GM23338 (cell line): ENCODE results near the gene NUDT2. TPM values are rescaled to one million over a fixed set of nuclear protein-coding genes. Genes with fewer than 3 reads are reported as not detected.

ENCODE experiments used
- ATAC-seq: fragments of 200-7000 bp; cut with Tn5 transposase; 3 replicates; pipeline ENCODE4 v1.9.1; 2020
- DNase-seq: peaks from one replicate; pipeline ENCODE4 v3.0.0-alpha.2; 2015; ENCODE audit warnings: low spot score
- H2AFZ ChIP-seq: fragments of 200-600 bp; sonication (generic); 2 replicates; pipeline ENCODE4 v1.8.0; 2016; ENCODE audit warnings: antibody characterized with exemption, mild to moderate bottlenecking, moderate library complexity
- H3F3A ChIP-seq: fragments of 200-600 bp; sonication (generic); replicated peaks from 2 replicates; pipeline ENCODE4 v1.8.0; 2017; ENCODE audit warnings: antibody characterized with exemption, mixed run types, low read depth
- H3K27ac ChIP-seq: fragments of 200-600 bp; sonication (generic); 2 replicates; pipeline ENCODE4 v1.6.1; 2016; ENCODE audit warnings: low read depth
- H3K27me3 ChIP-seq: fragments of 200-600 bp; sonication (generic); 2 replicates; pipeline ENCODE4 v1.8.0; 2016; ENCODE audit warnings: mild to moderate bottlenecking, mixed run types, moderate library complexity; ENCODE audit not compliant: insufficient read depth
- H3K36me3 ChIP-seq: fragments of 200-600 bp; sonication (generic); 2 replicates; pipeline ENCODE4 v1.8.0; 2016; ENCODE audit warnings: mild to moderate bottlenecking; ENCODE audit not compliant: insufficient read depth
- H3K4me1 ChIP-seq: fragments of 200-600 bp; sonication (generic); 2 replicates; pipeline ENCODE4 v1.8.0; 2016; ENCODE audit warnings: mild to moderate bottlenecking, moderate library complexity; ENCODE audit not compliant: insufficient read depth
- H3K4me2 ChIP-seq: fragments of 200-600 bp; sonication (generic); 2 replicates; pipeline ENCODE4 v1.7.1; 2017; ENCODE audit warnings: mixed run types
- H3K4me3 ChIP-seq: fragments of 200-600 bp; sonication (generic); 2 replicates; pipeline ENCODE4 v1.6.1; 2016; ENCODE audit warnings: mixed run types
- H3K79me2 ChIP-seq: fragments of 200-600 bp; sonication (generic); replicated peaks from 2 replicates; pipeline ENCODE4 v1.8.0; 2017; ENCODE audit warnings: mild to moderate bottlenecking; ENCODE audit not compliant: insufficient read depth
- H3K9me2 ChIP-seq: fragments of 200-600 bp; sonication (generic); 2 replicates; pipeline ENCODE4 v1.8.0; 2017; ENCODE audit not compliant: insufficient read depth
- H4K20me1 ChIP-seq: fragments of 200-600 bp; sonication (generic); replicated peaks from 2 replicates; pipeline ENCODE4 v1.8.0; 2017; ENCODE audit warnings: mild to moderate bottlenecking; ENCODE audit not compliant: insufficient read depth
- H3K27ac Mint-ChIP-seq: 2 replicates; pipeline ENCODE4 v1.8.0; 2020; ENCODE audit warnings: inconsistent platforms, mild to moderate bottlenecking, moderate library complexity, mixed read lengths
- H3K27me3 Mint-ChIP-seq: 3 replicates; pipeline ENCODE4 v1.8.0; 2022; ENCODE audit warnings: low read depth, mild to moderate bottlenecking, moderate library complexity, mixed read lengths, inconsistent platforms; ENCODE audit not compliant: insufficient read depth, poor library complexity
- H3K36me3 Mint-ChIP-seq: 3 replicates; pipeline ENCODE4 v1.8.0; 2021; ENCODE audit warnings: low read depth, mild to moderate bottlenecking, inconsistent platforms, moderate library complexity, mixed read lengths
- H3K4me1 Mint-ChIP-seq: 3 replicates; pipeline ENCODE4 v1.8.0; 2020; ENCODE audit warnings: mild to moderate bottlenecking, inconsistent platforms, mixed read lengths
- H3K4me3 Mint-ChIP-seq: 3 replicates; pipeline ENCODE4 v1.8.0; 2021; ENCODE audit warnings: moderate library complexity, mild to moderate bottlenecking, inconsistent platforms, mixed read lengths
- H3K9me3 Mint-ChIP-seq: 3 replicates; pipeline ENCODE4 v1.8.0; 2020; ENCODE audit warnings: moderate library complexity, mild to moderate bottlenecking, inconsistent platforms, mixed read lengths
- CREB1 ChIP-seq: fragments of 250-450 bp; sonication (Bioruptor Pico); IDR thresholded peaks from 2 replicates; pipeline ENCODE4 v1.5.0; 2020; ENCODE audit warnings: low read depth, mild to moderate bottlenecking, moderate library complexity
- EZH2 ChIP-seq: fragments of 200-600 bp; sonication (generic); IDR thresholded peaks from one replicate; pipeline ENCODE4 v1.8.0; 2017; ENCODE audit warnings: antibody characterized with exemption, mild to moderate bottlenecking, low read depth; ENCODE audit not compliant: unreplicated experiment
- EZH2phosphoT487 ChIP-seq: fragments of 200-600 bp; sonication (generic); IDR thresholded peaks from one replicate; pipeline ENCODE4 v1.8.1; 2018; ENCODE audit warnings: antibody characterized with exemption; ENCODE audit not compliant: unreplicated experiment
- NANOG ChIP-seq: IDR thresholded peaks from 2 replicates; pipeline ENCODE4 v1.6.1; 2016; ENCODE audit warnings: antibody characterized with exemption, borderline replicate concordance
- POLR2AphosphoS5 ChIP-seq: IDR thresholded peaks from 2 replicates; pipeline ENCODE4 v1.6.1; 2016; ENCODE audit warnings: antibody characterized with exemption, low read depth
- STAT1 ChIP-seq: IDR thresholded peaks from one replicate; pipeline ENCODE4 v1.6.1; 2016; ENCODE audit warnings: antibody characterized with exemption; ENCODE audit not compliant: unreplicated experiment
- ZNF114 ChIP-seq: fragments of 250-450 bp; sonication (Bioruptor Pico); IDR thresholded peaks from 2 replicates; pipeline ENCODE4 v1.5.0; 2020; ENCODE audit warnings: mild to moderate bottlenecking, moderate library complexity
- ZNF331 ChIP-seq: fragments of 250-450 bp; sonication (Bioruptor Pico); IDR thresholded peaks from 2 replicates; pipeline ENCODE4 v1.5.0; 2020; ENCODE audit warnings: low read depth, mild to moderate bottlenecking, moderate library complexity
- polyA plus RNA-seq: library from polyadenylated mRNA; unstranded; fragments of >200 nt; fragmentation: Nextera tagmentation; extraction: Ambion mirVana; gene quantifications from 2 replicates; pipeline ENCODE4 v1.2.1, GENCODE V29; 2016
- total RNA-seq: library from RNA; depleted of rRNA; stranded (reverse); fragments of >200 nt; shearing (Covaris generic); gene quantifications from 2 replicates; pipeline ENCODE4 v1.2.3, GENCODE V29; 2014
- TF ChIP-seq, protein P1 (sequence below): IDR thresholded peaks from one replicate; pipeline ENCODE4 v1.6.1; 2018; ENCODE audit warnings: antibody characterized with exemption; ENCODE audit not compliant: unreplicated experiment
- TF ChIP-seq, protein P2 (sequence below), 2 experiments: fragments of 200-600 bp in 1 of 2; sonication (generic) in 1 of 2; conservative IDR thresholded peaks; 2 replicates each; pipeline versions ENCODE4 v1.5.1 to v1.6.1; 2016 to 2017; ENCODE audit warnings: antibody characterized with exemption in 2 of 2, low read depth in 2 of 2, mild to moderate bottlenecking in 2 of 2, moderate library complexity in 1 of 2
- TF ChIP-seq, protein P3 (sequence below): fragments of 250-450 bp; sonication (Bioruptor Pico); IDR thresholded peaks from 2 replicates; pipeline ENCODE4 v1.5.0; 2020; ENCODE audit warnings: mild to moderate bottlenecking, moderate library complexity

The NUDT2 gene
- total and polyA plus RNA-seq, 2 experiments from 2014 or later: 9.5 to 16.4 TPM

DNA sequence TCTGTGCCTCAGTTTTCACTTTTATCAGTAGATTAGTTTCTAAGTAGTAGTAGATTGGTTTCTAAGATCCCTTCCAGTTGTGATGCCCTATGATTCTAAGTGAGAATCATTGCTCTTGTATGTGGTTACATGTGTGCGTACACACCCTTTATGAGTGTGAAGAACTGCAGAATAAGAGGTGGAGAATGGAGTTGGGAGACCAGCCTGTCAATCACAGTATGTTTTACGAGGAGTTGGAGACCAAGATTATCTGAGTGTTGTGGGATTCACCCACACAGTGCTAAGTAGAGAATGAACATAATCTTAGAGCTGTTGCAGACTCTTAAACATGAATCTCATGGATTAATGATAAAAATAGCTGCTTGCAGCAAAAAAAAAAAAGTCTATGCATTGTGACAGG lies 37.9 kb upstream of the NUDT2 start:
- no peaks in the 10 kb centered on the region for H3K36me3 ChIP-seq
- no peak overlapping the region for H3K27ac ChIP-seq
- no peaks in the 10 kb centered on the region for H3F3A ChIP-seq
- H3K27me3 ChIP-seq: no peaks in the 10 kb centered on the region
- H3K27me3 Mint-ChIP-seq: no peaks in the 10 kb centered on the region
- no peak overlapping the region for H3K4me2 ChIP-seq
- no peak for TF ChIP-seq NANOG
- no peak for TF ChIP-seq STAT1
- peaks cover 5% of the 10 kb centered on the region; the same call in 1 of the 3 replicates for H3K36me3 Mint-ChIP-seq
- no peaks in the 10 kb centered on the region for H3K79me2 ChIP-seq
- no peak for DNase-seq
- H2AFZ ChIP-seq: no peak overlapping the region
- H3K4me3 ChIP-seq: no peak overlapping the region
- H3K9me3 Mint-ChIP-seq: no peaks in the 10 kb centered on the region
- H3K4me1 Mint-ChIP-seq: no peaks in the 10 kb centered on the region
- ATAC-seq: no peak
- H3K4me3 Mint-ChIP-seq: no peak overlapping the region
- H3K4me1 ChIP-seq: no peaks in the 10 kb centered on the region
- no peaks in the 10 kb centered on the region for H4K20me1 ChIP-seq
- H3K9me2 ChIP-seq: no peaks in the 10 kb centered on the region
- no peak overlapping the region for H3K27ac Mint-ChIP-seq

DNA sequence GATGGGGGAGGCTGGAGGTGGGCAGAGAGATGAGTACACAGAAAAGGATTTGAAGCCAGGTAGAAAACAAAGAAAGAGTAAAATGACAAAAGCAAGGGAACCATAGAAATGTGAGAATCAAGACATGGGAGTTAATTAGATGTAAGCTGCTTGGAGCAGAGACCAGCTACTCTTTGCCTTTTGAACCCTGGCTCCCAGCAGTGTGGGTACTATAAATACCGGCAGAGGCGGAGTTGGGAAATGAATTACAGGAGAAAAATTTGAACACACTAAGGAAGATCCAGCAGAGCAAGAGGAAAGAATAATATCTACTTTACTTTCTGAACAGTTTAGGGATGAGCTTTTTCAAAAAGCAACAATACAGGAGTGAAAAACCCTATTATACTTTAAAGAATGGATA lies 36.8 kb upstream of the NUDT2 start:
- H3K27me3 ChIP-seq: no peaks in the 10 kb centered on the region
- ATAC-seq (no peak), DNase-seq (no peak)
- H3K4me1 ChIP-seq: no peaks in the 10 kb centered on the region
- no peak overlapping the region for H3K4me3 ChIP-seq
- H3F3A ChIP-seq: no peaks in the 10 kb centered on the region
- H2AFZ ChIP-seq: no peak overlapping the region
- H3K27me3 Mint-ChIP-seq: no peaks in the 10 kb centered on the region
- no peaks in the 10 kb centered on the region for H3K4me1 Mint-ChIP-seq
- no peaks in the 10 kb centered on the region for H3K79me2 ChIP-seq
- no peak overlapping the region for H3K4me2 ChIP-seq
- H3K36me3 ChIP-seq: no peaks in the 10 kb centered on the region
- H4K20me1 ChIP-seq: no peaks in the 10 kb centered on the region
- H3K27ac ChIP-seq: no peak overlapping the region
- no peak overlapping the region for H3K4me3 Mint-ChIP-seq
- no peak overlapping the region for H3K27ac Mint-ChIP-seq
- H3K36me3 Mint-ChIP-seq: 0 out of 3 replicates have a peak, but pooled peaks cover 4% of the 10 kb centered on the region
- no peaks in the 10 kb centered on the region for H3K9me3 Mint-ChIP-seq
- no peaks in the 10 kb centered on the region for H3K9me2 ChIP-seq
- no peak for TF ChIP-seq NANOG
- TF ChIP-seq ZNF114: no peak
- no peak for TF ChIP-seq POLR2AphosphoS5
- TF ChIP-seq, protein P1, sequence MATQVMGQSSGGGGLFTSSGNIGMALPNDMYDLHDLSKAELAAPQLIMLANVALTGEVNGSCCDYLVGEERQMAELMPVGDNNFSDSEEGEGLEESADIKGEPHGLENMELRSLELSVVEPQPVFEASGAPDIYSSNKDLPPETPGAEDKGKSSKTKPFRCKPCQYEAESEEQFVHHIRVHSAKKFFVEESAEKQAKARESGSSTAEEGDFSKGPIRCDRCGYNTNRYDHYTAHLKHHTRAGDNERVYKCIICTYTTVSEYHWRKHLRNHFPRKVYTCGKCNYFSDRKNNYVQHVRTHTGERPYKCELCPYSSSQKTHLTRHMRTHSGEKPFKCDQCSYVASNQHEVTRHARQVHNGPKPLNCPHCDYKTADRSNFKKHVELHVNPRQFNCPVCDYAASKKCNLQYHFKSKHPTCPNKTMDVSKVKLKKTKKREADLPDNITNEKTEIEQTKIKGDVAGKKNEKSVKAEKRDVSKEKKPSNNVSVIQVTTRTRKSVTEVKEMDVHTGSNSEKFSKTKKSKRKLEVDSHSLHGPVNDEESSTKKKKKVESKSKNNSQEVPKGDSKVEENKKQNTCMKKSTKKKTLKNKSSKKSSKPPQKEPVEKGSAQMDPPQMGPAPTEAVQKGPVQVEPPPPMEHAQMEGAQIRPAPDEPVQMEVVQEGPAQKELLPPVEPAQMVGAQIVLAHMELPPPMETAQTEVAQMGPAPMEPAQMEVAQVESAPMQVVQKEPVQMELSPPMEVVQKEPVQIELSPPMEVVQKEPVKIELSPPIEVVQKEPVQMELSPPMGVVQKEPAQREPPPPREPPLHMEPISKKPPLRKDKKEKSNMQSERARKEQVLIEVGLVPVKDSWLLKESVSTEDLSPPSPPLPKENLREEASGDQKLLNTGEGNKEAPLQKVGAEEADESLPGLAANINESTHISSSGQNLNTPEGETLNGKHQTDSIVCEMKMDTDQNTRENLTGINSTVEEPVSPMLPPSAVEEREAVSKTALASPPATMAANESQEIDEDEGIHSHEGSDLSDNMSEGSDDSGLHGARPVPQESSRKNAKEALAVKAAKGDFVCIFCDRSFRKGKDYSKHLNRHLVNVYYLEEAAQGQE: no peak
- TF ChIP-seq ZNF331 (CRISPR knock-in tag): no peak
- TF ChIP-seq CREB1 (CRISPR knock-in tag): no peak
- TF ChIP-seq, protein P2, sequence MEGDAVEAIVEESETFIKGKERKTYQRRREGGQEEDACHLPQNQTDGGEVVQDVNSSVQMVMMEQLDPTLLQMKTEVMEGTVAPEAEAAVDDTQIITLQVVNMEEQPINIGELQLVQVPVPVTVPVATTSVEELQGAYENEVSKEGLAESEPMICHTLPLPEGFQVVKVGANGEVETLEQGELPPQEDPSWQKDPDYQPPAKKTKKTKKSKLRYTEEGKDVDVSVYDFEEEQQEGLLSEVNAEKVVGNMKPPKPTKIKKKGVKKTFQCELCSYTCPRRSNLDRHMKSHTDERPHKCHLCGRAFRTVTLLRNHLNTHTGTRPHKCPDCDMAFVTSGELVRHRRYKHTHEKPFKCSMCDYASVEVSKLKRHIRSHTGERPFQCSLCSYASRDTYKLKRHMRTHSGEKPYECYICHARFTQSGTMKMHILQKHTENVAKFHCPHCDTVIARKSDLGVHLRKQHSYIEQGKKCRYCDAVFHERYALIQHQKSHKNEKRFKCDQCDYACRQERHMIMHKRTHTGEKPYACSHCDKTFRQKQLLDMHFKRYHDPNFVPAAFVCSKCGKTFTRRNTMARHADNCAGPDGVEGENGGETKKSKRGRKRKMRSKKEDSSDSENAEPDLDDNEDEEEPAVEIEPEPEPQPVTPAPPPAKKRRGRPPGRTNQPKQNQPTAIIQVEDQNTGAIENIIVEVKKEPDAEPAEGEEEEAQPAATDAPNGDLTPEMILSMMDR (conservative IDR thresholded peaks at IDR 0.05; ENCODE audit: low read depth in 2 of 2): no peak
- TF ChIP-seq, protein P3, sequence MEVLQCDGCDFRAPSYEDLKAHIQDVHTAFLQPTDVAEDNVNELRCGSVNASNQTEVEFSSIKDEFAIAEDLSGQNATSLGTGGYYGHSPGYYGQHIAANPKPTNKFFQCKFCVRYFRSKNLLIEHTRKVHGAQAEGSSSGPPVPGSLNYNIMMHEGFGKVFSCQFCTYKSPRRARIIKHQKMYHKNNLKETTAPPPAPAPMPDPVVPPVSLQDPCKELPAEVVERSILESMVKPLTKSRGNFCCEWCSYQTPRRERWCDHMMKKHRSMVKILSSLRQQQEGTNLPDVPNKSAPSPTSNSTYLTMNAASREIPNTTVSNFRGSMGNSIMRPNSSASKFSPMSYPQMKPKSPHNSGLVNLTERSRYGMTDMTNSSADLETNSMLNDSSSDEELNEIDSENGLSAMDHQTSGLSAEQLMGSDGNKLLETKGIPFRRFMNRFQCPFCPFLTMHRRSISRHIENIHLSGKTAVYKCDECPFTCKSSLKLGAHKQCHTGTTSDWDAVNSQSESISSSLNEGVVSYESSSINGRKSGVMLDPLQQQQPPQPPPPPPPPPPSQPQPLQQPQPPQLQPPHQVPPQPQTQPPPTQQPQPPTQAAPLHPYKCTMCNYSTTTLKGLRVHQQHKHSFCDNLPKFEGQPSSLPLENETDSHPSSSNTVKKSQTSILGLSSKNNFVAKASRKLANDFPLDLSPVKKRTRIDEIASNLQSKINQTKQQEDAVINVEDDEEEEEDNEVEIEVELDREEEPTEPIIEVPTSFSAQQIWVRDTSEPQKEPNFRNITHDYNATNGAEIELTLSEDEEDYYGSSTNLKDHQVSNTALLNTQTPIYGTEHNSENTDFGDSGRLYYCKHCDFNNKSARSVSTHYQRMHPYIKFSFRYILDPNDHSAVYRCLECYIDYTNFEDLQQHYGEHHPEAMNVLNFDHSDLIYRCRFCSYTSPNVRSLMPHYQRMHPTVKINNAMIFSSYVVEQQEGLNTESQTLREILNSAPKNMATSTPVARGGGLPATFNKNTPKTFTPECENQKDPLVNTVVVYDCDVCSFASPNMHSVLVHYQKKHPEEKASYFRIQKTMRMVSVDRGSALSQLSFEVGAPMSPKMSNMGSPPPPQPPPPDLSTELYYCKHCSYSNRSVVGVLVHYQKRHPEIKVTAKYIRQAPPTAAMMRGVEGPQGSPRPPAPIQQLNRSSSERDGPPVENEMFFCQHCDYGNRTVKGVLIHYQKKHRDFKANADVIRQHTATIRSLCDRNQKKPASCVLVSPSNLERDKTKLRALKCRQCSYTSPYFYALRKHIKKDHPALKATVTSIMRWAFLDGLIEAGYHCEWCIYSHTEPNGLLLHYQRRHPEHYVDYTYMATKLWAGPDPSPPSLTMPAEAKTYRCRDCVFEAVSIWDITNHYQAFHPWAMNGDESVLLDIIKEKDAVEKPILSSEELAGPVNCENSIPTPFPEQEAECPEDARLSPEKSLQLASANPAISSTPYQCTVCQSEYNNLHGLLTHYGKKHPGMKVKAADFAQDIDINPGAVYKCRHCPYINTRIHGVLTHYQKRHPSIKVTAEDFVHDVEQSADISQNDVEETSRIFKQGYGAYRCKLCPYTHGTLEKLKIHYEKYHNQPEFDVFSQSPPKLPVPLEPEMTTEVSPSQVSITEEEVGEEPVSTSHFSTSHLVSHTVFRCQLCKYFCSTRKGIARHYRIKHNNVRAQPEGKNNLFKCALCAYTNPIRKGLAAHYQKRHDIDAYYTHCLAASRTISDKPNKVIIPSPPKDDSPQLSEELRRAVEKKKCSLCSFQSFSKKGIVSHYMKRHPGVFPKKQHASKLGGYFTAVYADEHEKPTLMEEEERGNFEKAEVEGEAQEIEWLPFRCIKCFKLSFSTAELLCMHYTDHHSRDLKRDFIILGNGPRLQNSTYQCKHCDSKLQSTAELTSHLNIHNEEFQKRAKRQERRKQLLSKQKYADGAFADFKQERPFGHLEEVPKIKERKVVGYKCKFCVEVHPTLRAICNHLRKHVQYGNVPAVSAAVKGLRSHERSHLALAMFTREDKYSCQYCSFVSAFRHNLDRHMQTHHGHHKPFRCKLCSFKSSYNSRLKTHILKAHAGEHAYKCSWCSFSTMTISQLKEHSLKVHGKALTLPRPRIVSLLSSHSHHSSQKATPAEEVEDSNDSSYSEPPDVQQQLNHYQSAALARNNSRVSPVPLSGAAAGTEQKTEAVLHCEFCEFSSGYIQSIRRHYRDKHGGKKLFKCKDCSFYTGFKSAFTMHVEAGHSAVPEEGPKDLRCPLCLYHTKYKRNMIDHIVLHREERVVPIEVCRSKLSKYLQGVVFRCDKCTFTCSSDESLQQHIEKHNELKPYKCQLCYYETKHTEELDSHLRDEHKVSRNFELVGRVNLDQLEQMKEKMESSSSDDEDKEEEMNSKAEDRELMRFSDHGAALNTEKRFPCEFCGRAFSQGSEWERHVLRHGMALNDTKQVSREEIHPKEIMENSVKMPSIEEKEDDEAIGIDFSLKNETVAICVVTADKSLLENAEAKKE (CRISPR knock-in tag): no peak
- TF ChIP-seq STAT1: no peak
- no peak for TF ChIP-seq EZH2
- TF ChIP-seq EZH2phosphoT487: no peak
